Right ventricle myocardium superior (tissue), 1 donor: ENCODE data around the gene NUP210. TPM values are rescaled to one million over a fixed set of nuclear protein-coding genes. Genes with fewer than 3 reads are reported as not detected.

Source experiments
- ATAC-seq: fragments of 200-7000 bp; cut with Tn5 transposase; one replicate; pipeline ENCODE4 v1.9.1; 2020; ENCODE audit warnings: mild to moderate bottlenecking; ENCODE audit not compliant: poor library complexity
- DNase-seq: peaks from one replicate; pipeline ENCODE4 v3.0.0-alpha.2; 2020
- intact Hi-C: fragments of 100-400 bp; cut with DNase I; formaldehyde crosslinking; loops from one replicate; pipeline ENCODE4 v1.11.2; 2022
- total RNA-seq: library from RNA; stranded (reverse); fragmentation: NEBNext Ultra II Directional; extraction: Animal tissue kit (Norgen Biotek cat#: 25700); gene quantifications from one replicate; pipeline ENCODE4 v1.2.1, GENCODE V29; 2021
- donor health status: DM: no; HTN: yes; CAD: no; lungs with severe emphysema.

NUP210 gene
- total RNA-seq, 1 donor from 2014 or later, result 2.7 TPM

DNA sequence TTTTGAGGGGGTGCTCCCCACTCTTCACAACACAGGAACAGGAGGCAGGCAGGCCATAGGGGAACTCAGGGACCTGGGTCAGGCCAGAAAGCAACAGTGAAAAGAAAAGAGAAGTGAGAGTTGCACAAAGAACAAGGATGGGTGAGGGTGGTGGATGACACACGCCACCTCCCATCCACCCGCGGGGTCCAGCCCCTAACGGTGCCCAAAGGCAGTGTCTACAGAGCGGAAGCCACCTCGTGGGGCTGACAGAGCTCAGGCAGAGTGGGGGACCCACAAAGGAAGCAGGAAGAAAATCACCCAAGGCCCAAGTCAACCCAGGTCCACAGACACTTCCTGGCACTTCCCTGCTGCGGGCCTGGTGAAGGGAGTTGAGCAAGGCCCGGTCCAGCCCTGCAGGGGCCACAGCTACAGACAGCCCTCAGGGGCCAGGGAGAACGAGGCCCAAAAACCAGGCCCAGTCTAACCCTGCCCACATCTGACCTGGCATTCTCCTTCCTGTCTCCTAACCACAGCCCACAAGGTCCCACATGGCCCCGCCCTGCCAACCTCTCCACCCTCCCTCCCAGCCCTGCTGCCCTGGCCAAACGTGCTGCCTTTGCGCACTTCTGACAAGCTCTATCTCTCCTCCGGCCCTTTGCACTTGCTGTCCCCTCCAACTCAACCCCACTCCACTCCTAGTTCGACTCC lies 5.9 kb downstream of the NUP210 start:
- ATAC-seq (peak; percentile 85), DNase-seq (peak; percentile 73)
- intact Hi-C loops, result no loop called here

GRCh38 chr3:13411186-13411860 lies 8.8 kb downstream of the NUP210 start:
- ATAC-seq (no peak), DNase-seq (no peak)
- intact Hi-C loops, result no loop called here

DNA sequence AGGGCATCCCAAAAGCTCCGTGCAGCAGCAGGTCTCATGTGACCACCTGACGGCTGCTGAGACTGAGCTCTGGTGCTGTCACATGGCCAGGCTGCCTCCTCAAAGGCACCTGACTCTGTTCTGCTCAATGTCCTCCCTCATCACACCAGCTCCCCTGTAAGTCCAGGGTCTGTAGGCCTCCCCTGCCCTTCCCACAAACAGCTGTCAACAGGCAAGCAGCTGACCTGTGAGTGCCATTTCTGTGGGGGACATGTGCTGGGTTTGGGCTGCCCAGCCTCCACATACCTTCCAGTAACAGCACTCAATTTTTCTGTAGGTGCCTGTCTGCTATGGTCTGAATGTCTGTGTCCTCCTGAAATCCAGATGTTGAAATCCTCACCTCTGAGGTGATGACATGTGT lies 11.2 kb downstream of the NUP210 start:
- ATAC-seq, result no peak
- intact Hi-C loops, result no loop called here

GRCh38 chr3:13407926-13408325 lies 12.2 kb downstream of the NUP210 start:
- intact Hi-C loops, result no loop called here
- no peak for DNase-seq
- ATAC-seq, result no peak

More for the DNA sequence above, 11.2 kb downstream of the NUP210 start:
- no peak for DNase-seq

- intact Hi-C loops, result no loop called here
- DNase-seq, result no peak
- no peak for ATAC-seq
Observed at GRCh38 chr3:13407475-13407874, 12.6 kb downstream of the NUP210 start.

DNA sequence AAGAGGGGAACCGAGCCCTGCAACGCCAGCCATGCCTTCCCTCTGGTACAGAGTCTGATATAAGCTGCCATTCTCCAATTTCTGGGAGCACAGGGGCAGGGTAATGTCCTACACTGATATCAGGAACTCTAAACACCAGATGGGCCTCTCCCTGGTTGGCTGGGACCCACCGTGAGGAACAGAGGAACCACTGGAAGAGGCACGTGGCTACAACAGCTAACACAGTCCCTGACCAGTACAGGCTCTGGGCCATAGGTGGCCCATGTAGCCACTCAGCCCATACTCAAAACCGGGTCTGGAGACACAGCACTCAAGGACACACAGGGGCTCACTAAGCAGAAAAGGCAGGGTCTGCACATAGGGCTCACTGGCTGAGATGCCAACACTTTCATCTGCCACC lies 13.9 kb downstream of the NUP210 start:
- DNase-seq (no peak), ATAC-seq (no peak)
- intact Hi-C loops, result no loop called here

GRCh38 chr3:13405614-13406013 lies 14.5 kb downstream of the NUP210 start:
- ATAC-seq (no peak), DNase-seq (no peak)
- intact Hi-C loops, result no loop called here

GRCh38 chr3:13404626-13405452 lies 15.3 kb downstream of the NUP210 start:
- intact Hi-C loops, result no loop called here
- no peak for DNase-seq
- no peak for ATAC-seq

DNA sequence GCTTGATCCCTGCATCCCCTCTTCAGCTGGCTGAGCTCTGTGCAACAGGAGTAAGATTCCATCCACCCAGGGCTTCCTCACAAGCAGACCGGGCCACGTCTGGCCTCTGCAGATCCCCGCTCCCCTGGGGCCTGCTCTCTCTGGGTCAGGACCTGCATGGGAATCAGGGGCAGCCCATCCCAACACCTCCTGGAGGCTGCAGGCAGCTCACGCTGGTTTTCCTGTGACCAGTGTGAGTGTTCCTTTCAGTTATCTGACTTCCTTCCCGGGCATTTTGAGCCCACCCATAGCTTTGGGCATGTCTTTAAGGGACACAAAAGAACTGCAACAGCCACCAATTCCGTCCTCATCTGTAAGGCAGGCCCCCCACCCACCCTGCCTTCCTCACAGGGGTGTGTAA lies 16.3 kb downstream of the NUP210 start:
- intact Hi-C loops, result no loop called here
- DNase-seq, result no peak
- ATAC-seq, result no peak

- DNase-seq, result no peak
Observed at GRCh38 chr3:13403213-13403819, 16.8 kb downstream of the NUP210 start.

DNA sequence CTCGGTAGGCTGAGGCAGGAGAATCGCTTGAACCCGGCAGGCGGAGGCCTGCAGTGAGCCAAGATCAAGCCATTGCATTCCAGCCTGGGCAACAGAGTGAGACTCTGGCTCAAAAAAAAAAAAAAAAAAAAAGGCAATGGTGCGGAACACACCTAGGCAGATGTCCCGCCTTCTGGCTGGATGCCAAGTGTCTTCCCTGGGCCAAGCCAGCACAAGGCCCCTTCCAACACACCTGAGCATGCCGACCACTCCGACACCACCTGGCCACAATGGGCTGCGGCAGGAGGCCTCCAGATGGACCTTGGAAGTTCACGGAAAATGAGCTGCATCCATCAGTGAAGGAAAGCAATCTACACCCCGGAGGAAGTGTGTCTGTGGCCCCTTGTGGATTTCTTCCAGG lies 19.0 kb downstream of the NUP210 start:
- intact Hi-C loops, result no loop called here
- DNase-seq (no peak), ATAC-seq (no peak)

More at GRCh38 chr3:13403213-13403819, 16.8 kb downstream of the NUP210 start:
- intact Hi-C loops, result no loop called here
- ATAC-seq, result no peak

DNA sequence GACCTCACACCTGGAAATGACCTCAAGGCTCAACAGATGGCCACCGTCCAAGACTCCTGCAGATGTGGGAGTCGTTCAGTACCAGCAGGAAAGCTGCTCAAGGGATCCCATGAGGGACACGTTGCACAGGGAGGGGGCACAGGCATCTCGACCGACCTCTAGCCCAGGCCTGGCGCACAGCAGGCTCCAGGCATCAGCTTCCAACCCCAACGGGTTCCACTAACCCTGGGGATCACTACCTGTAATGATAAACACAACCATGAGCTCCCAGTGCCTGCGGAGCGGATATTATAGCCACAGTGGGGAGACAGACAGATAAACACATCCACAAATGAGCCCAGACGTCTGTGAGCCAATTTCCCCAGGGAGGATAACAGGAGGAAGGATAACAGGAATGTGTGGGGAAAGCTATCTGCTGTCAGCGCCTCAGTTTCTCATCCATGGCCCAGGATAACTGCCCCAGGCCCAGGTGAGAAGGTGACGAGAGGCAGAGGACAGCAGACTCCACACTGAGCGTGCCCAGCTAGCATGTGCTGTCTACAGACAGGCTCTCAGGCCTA lies 19.9 kb downstream of the NUP210 start:
- intact Hi-C loops, result no loop called here
- no peak for DNase-seq
- no peak for ATAC-seq

GRCh38 chr3:13399603-13400002 lies 20.5 kb downstream of the NUP210 start:
- intact Hi-C loops, result no loop called here
- no peak for ATAC-seq
- no peak for DNase-seq

DNA sequence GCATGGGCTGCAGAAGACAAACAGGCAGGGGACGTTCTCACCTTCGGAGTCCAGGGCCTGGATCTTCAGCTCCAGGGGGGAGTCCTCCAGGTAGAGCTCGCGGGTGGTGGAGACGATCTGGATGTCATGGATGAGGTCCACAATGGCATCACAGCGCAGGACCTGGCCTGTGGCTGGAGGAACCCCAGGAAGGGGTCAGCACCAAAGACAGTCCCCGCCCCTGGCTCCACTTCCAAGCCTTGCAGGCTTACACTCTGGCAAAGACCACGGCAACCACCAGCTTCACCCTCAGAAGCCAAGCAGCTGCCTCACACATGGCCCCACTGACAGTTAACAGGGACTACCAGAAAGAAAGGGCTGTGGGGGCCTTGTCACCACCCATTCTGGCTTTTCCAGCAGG lies 22.8 kb downstream of the NUP210 start:
- ATAC-seq, result no peak
- intact Hi-C loops, result no loop called here
- DNase-seq, result no peak

GRCh38 chr3:13394363-13394762 lies 25.8 kb downstream of the NUP210 start:
- intact Hi-C loops, result no loop called here
- ATAC-seq (no peak), DNase-seq (no peak)

- ATAC-seq, result no peak
- intact Hi-C loops, result no loop called here
Observed at GRCh38 chr3:13393427-13394360, 26.4 kb downstream of the NUP210 start.

GRCh38 chr3:13391308-13391707 lies 28.8 kb downstream of the NUP210 start:
- intact Hi-C loops, result no loop called here
- no peak for DNase-seq
- ATAC-seq, result no peak

More at GRCh38 chr3:13393427-13394360, 26.4 kb downstream of the NUP210 start:
- no peak for DNase-seq

- intact Hi-C loops, result no loop called here
- ATAC-seq (no peak), DNase-seq (no peak)
Observed at GRCh38 chr3:13389378-13389777, 30.7 kb downstream of the NUP210 start.
